Erythroblast (primary cell): ENCODE measurements around the gene NPTX1.

ENCODE experiments used
- GATA1 ChIP-seq: IDR thresholded peaks from 2 replicates; pipeline ENCODE4 v1.6.1; 2011; ENCODE audit warnings: low read depth, mild to moderate bottlenecking, control low read depth, low read length, moderate library complexity
- POLR2A ChIP-seq: IDR thresholded peaks from 2 replicates; pipeline ENCODE4 v1.6.1; 2011; ENCODE audit warnings: mild to moderate bottlenecking, low read length

DNA sequence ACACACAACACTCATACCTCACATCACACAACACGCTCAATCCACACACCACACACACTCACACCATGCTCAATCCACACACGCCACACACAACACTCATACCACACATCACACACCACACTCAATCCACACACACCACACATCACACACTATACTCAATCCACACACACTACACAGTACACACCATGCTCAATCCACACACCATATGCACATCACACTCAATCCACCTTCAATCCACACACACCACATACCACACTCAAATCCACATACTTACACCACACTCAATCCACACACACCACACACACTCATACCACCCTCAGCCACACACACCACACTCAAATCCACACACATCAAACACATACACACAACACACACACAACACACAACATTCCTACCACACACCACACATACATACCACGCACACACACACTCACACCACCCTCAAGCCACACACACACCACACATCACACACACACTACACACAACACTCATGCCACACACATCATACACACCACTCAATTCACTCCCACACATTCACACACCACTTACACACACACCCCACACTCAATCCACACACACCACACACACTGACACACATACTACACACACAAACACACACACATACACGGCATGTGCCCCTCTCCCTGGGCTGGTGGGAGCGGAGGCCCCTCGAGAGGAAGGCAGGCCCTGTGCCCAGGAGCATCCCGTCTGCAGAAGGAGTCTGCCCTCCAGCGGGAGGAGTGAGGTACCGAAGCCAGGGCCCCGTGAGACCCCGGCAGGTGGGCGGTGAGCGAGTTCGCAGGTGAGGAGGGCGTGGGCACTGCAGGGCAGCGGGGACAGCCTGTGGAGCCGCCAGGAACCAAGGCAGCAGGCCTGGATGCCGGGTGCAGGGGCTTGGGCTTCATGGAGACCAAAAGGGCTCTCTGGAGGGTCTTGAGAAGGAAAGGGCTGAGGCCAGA lies 35.1 kb upstream of the NPTX1 start:
- TF ChIP-seq POLR2A (no peak), GATA1 (no peak)
